RCC 7860 (cell line): Measurements from ENCODE around the gene ATP1B1.

Source experiments
- DNase-seq: peaks from one replicate; pipeline ENCODE4 v3.0.0-alpha.2; 2015; ENCODE audit warnings: low spot score
- FAIRE-seq: peaks from 2 replicates; lab custom pipeline; 2012; peaks lifted over from hg19 to GRCh38; lab: Jason Lieb, UNC

ATP1B1 gene

GRCh38 chr1:169092399-169092798 is 14.1 kb upstream of the ATP1B1 start:
- no peak for FAIRE-seq
- no peak for DNase-seq

GRCh38 chr1:169094897-169095569 is 11.5 kb upstream of the ATP1B1 start:
- FAIRE-seq (no peak), DNase-seq (no peak)

DNA sequence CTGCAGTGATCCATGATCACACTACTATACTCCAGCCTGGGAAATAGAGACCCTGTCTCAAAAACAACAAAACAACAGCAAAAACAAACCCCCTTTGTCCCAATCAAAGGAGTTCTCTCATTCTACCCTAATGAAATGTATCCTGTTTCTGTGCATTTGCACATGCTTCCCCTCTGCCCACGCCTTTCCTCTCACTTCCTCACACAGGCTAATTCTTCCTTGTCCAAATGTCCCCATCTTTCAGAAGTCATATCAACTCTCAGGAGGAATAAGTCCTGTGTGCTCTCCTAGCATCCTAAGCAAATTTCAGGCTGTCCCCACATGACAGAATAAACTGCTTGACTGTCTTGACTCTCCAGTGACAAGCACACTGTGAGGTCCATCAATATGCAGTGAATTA is 8.1 kb upstream of the ATP1B1 start:
- DNase-seq (no peak), FAIRE-seq (no peak)

DNA sequence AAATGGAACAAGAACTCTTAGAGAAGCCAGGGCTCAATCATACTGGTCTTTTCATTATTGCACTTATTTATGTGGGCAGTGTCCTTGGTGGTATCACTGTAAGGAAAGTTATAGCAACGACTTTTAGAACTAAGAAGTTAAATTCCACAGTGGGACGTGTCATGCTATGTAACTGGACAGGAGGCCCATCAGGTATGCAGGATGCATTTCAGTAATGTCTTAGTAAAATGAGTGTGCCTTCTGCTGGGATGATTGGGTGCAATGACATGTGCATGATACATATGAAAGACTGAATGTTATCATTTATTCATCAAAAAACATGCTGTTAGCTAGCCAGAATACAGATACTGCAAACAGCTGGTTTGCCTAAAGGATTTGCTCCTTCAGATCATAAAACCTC is 6.9 kb upstream of the ATP1B1 start:
- FAIRE-seq (no peak), DNase-seq (peak; percentile 46)

DNA sequence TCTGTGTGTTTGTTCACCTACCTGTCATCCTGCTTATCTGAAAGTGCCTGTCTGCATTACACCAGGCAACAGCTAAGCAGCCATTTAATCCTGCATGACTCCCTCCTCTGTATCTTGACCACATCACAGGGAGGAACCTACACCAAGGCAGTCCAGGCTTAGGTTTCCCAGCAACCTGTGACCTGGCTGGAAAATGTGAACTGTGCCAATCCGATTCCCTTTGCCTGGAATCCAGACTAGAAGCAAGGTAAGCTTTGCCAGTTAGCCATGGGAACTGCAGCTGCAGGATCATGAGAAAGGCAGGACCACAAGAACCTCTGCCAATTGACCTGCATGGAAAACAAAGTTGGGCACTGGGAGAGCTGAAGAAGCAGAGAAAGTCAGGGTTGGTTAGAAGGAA is 6.3 kb upstream of the ATP1B1 start:
- no peak for FAIRE-seq

DNA sequence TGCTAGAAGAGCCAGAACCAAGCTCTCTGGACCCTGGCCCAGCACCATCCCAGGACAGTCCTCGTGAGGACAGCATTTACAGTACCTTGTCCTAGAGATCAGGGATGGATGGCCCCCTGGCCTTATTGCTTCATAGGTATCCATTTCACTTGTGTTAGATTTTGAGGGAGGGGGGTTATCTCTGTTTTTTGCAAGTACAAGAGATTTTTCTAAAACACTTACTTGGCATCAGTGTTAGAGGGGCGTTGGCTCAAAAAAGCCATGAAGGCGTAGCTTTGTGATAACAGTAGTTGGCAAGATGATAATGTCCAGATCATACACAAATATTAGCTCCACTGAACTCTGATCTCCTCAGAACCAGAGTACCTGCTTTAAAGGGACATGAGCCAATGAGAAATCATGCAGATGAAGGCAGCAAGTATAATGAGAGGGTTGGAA is 5.8 kb upstream of the ATP1B1 start:
- DNase-seq (no peak), FAIRE-seq (no peak)

More for the DNA sequence above, 6.3 kb upstream of the ATP1B1 start:
- DNase-seq: peak; percentile 26

DNA sequence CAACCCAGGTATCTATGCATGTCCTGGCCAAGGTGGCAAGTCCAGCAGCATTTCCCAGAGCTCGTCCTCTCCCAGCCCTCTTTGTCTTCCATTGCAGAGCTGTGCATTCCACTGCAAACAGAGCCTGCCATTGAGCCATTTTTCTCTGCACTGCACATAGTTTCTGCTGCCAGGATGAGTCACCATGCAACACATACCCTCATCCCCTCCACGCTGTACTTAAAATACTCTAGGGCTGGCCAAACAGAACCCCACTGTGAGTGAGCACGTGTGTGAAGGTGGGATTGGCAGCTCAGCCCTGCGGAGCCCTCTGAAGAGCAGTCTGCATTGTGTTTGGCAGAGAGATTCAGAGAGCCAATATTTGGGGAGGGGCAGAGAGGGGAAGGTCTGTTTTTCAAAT is 3.9 kb upstream of the ATP1B1 start:
- DNase-seq (peak; percentile 72), FAIRE-seq (peak; percentile 53)

DNA sequence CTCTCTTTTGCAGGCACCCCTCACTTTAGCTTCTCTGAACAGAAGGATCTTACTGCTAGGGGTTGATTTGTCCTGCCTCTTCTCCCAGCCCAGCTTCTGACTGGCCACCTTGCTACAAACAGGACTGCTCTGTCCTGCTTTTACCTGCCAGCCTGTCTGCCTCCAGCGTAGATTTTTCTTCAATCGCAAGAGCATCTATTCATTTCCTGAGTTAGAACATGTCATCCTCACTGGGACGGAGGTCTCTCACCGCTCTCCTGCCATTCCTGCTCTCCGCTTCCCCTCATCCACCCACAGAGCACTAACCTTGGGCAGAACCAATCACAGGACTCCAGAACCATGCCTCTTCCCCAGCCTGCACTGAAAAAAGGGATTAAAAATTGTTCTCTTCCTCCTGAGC is 3.5 kb upstream of the ATP1B1 start:
- FAIRE-seq: no peak
- no peak for DNase-seq

DNA sequence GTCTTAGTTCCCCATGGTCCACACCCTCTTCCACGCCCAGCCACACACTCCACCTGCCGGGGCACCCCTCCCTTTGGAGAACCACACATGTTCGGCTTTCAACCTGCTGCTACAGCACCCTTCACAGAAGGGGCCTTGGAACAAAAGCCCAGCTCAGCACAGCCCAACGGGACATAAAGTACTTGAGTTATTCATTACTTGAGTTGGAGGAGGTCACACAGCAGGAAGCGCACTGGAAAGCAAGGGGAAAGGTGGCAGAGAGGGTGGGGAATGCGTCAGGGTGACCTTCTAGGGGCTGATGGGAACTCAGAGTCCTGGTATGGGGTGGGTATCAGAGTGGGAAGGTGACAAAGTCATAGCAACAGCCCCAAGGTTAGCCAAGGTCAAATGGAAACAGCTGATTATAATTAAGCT is 3.0 kb upstream of the ATP1B1 start:
- FAIRE-seq (no peak), DNase-seq (no peak)

DNA sequence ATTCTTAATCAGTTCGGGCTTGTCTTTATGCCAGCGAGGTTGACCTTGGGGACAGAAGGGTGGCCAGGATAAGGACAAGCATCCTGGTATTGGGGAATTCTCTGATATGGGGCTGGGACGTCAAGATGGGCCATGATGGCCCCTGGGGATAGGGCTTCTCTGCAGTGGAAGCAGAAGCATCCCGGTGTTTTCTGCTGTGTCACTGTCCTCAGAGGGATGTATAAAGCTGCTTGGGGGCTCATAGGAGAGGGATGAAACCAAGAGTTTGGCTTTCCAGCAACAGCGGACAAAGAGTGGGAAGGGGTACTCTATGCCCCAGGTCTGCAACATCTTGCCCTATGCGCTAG is 1.4 kb upstream of the ATP1B1 start:
- FAIRE-seq: no peak
- DNase-seq: no peak

DNA sequence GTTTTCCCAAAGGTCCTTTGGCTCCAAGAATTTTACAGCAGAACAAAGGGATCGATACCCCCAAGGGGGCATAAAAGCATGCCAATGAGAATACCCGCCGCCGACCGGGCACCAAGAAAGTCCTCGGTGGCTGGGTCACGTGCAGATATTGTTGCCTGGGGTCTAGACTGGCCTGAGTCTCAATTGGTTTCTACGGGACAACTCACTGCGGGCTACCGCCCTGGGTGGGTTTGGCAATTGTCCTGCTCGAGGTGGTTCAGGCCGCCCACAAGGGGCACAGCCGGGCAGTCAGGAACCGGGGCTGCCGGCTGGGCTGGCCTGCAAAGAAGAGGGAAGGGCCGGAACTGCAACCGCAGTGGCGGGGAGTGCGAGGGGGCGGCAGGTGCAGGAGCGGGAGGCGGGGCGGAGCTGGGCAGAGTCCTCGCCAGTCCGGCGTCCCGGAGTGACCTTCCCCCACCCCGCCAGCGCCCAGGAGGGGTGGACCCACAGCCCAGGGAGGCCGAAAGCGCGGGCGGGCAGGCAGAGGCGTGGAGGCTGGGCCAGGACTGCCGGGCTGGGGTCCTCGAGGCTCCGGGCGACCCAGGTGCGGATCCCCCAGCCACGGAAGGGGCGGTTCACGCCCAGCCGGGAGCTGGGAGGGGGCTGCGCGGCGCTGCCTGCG is 926 bp upstream of the ATP1B1 start:
- peak; percentile 65 for FAIRE-seq
- peak; percentile 74 for DNase-seq

DNA sequence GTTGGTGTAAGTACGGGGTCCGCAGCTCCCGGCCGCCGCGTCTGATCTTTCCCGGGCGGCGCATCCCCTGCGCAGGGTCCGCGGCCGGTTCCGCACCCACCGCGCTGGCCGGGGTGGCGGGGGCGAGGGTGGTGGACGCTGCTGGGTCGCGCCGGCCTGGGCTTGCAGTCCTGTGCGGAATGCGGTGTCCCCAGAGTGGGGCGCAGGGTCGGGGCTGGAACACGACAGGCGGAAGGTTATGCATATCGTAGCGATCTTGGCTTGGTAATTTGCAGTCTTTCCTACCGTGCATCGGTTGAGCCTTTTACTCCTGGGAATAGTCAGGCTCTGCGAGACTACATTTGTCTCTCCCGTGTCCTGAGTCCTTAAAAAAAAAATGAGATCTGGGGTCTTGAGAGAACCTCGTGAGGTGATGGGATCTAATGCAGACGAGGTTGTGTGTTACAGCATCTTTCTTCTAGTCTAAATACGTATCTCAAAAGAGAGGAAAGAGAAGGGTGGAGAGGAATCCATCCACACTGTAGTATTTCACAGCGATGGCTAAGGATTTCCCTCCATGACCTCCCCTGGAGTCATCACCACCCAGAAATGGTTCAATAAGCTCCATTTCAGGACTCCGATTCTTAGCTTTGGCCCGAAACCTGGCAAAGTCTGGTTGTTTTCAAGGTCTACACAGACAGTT is 572 bp downstream of the ATP1B1 start:
- FAIRE-seq (no peak), DNase-seq (no peak)

GRCh38 chr1:169107603-169108208 is 1.2 kb downstream of the ATP1B1 start:
- DNase-seq (peak; percentile 82), FAIRE-seq (peak; percentile 61)

DNA sequence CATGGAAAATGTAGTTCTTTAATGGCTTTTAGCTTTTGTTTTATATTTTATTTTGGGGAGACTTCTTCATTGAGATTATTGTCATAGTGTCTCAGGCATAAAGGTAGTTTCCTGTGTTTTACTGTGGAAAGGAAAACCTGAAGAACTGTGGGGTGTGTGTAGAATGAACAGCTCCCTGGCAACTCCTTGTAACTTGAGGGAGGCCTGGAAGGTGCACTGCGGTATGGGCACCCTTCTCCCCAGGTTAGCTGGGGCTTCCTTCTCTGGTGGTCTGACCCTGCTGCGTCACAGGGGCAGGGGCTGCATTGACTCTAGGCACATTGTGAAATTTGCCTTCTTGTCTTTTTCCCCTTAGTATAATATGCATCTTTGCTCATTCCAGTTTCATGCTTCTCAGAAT is 1.7 kb downstream of the ATP1B1 start:
- FAIRE-seq (no peak), DNase-seq (no peak)

- DNase-seq (peak; percentile 63), FAIRE-seq (no peak)
Measured at GRCh38 chr1:169108863-169109560, 2.5 kb downstream of the ATP1B1 start.

GRCh38 chr1:169109561-169110134 is 3.2 kb downstream of the ATP1B1 start:
- DNase-seq: peak; percentile 91
- peak; percentile 83 for FAIRE-seq

GRCh38 chr1:169110236-169110635 is 3.7 kb downstream of the ATP1B1 start:
- FAIRE-seq (no peak), DNase-seq (no peak)

DNA sequence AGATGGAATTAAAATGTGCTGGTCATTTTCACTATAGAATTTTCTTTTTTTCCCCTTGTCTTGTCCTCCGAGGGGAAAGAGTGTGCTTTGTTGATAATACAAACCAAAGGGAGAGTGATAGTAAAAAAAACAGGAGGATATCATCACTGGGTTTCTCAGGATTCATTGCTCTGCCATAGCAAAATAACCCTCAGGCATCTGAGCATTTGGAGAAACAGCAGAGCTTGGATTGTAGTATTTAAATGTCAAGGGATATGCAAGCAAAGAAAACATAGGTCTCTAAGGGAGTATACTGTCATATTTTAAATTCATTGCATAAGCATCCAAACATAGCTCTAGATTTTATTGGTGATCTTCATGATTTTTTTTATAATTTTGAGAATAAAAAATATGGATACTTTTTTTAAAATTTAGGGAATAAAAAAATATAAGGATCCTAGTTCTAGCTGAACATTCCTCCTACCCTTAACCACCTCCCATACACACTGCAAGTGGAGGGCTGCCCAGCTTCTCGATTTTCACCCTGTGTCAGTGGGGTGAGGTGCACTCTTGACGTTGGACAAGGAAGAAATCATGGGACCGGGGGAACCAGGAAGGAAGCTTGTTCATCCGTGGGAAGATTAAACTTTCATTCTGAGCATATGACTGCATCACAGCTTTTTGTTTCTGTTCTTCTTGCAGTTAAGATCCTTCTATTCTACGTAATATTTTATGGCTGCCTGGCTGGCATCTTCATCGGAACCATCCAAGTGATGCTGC is 4.4 kb downstream of the ATP1B1 start:
- DNase-seq: no peak
- FAIRE-seq: no peak

DNA sequence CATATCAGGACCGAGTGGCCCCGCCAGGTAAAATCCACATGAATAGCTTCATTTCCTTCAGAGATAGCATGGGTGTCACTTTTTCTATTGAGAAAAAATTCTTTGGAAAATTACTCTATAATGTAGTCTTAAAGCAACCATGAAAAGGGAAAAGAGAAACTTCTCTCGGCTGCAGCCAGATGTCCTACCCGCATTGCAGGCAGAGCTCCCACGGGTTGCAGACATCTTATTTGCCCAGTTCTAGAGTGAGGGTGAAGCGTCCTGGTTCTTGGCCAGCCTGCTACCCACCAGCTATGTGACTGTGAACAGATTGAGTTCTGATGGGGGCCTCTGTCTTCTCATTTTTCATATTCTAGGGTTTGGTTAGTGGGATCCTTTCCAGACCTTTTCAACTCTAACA is 5.0 kb downstream of the ATP1B1 start:
- FAIRE-seq: no peak
- no peak for DNase-seq

DNA sequence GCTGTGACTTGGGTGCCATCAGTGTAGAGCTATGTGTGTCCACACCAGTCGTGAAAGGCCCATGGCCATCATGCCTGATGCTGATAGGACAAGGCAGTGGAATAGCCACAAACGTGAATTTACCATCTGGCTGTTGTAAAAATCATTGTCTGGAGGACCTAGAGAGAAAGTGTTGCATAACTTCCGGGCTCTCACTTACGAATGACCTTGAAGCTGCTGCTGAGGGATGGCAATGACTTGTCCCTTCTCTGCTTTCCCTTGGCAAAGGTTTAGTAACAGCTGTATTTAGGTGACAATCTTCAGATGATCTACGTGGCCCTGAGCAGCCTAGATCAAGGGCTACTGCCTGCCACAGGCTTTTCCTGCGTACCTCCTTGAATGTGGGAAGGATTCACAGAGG is 5.8 kb downstream of the ATP1B1 start:
- FAIRE-seq: no peak

More for the DNA sequence above, 5.8 kb downstream of the ATP1B1 start:
- no peak for DNase-seq
